Activated CD4-positive, alpha-beta T cell treated with anti-CD3 and anti-CD28 coated beads, Interleukin-2, amount 10 ng/mL, durations not matched to agents 24 days and 14 days (primary cell): Measurements from ENCODE around the gene SASH1. TPM values are rescaled to one million over a fixed set of nuclear protein-coding genes. Genes with fewer than 3 reads are reported as not detected.
"Not testable (repeated sequence)": the region's sequence is repeated elsewhere in the genome, so short reads cannot be mapped to it uniquely, and the experiment has no call there.

ENCODE experiments used
- DNase-seq: peaks from one replicate; pipeline ENCODE4 v3.0.0; 2022
- H3K27ac Mint-ChIP-seq: one replicate; pipeline ENCODE4 v1.8.0; 2022; ENCODE audit warnings: mild to moderate bottlenecking, mixed read lengths
- H3K27me3 Mint-ChIP-seq: one replicate; pipeline ENCODE4 v1.8.0; 2022; ENCODE audit warnings: mixed read lengths
- H3K36me3 Mint-ChIP-seq: one replicate; pipeline ENCODE4 v1.8.0; 2022; ENCODE audit warnings: low read depth, mild to moderate bottlenecking, mixed read lengths
- H3K4me1 Mint-ChIP-seq: one replicate; pipeline ENCODE4 v1.8.0; 2021; ENCODE audit warnings: mixed read lengths
- H3K4me3 Mint-ChIP-seq: one replicate; pipeline ENCODE4 v1.8.0; 2022; ENCODE audit warnings: mild to moderate bottlenecking, moderate library complexity, mixed read lengths
- H3K9me3 Mint-ChIP-seq: one replicate; pipeline ENCODE4 v1.8.0; 2021; ENCODE audit warnings: mixed read lengths
- intact Hi-C: fragments of 100-400 bp; cut with micrococcal nuclease; formaldehyde crosslinking; loops from one replicate; pipeline ENCODE4 v1.15.1; 2023
- total RNA-seq: library from RNA; stranded (reverse); gene quantifications from 2 replicates; pipeline ENCODE4 v1.2.3, GENCODE V29; 2022

The SASH1 gene
- total RNA-seq, 1 donor from 2014 or later: 0.44 TPM

DNA sequence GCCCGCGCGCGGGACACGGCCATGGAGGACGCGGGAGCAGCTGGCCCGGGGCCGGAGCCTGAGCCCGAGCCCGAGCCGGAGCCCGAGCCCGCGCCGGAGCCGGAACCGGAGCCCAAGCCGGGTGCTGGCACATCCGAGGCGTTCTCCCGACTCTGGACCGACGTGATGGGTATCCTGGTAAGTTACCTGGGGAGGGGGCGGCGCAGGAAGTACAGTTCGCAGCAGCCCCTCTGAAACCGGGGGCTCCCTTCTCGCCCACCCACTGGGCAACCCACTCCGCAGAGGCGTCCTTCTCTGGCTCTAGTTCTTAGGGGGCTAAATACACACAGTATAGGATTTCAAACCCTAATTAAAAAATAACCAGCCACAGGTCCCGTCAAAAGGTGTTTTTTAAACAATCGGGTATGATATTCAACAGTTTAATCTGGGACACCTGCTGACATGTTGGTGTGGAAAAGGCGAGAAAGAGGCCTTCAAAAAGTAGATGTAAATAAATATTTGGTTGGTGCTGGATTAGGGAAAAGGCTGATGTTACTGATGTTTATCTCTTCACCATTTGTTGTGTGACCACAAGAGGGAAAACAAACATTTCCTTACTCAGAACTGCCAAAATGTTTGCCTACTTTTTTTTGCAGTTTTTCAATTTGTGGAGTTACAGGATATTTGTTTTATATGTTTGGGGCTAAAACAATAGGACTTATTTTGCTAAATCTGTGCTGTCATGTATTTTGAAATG lies 577 bp downstream of the SASH1 start:
- Mint-ChIP-seq H3K27me3 (peaks cover 51% of the 10 kb centered on the region), H3K4me1 (peaks cover 12% of the 10 kb centered on the region), H3K4me3 (peak overlapping the region; percentile 59), H3K9me3 (no peaks in the 10 kb centered on the region), H3K36me3 (peaks cover 2% of the 10 kb centered on the region), H3K27ac (no peak overlapping the region)
- no peak for DNase-seq
- intact Hi-C loops: loop anchor here (10.0 kb wide), 2 partner anchors 122 to 138 kb away; no protein-coding TSS in a partner anchor

DNA sequence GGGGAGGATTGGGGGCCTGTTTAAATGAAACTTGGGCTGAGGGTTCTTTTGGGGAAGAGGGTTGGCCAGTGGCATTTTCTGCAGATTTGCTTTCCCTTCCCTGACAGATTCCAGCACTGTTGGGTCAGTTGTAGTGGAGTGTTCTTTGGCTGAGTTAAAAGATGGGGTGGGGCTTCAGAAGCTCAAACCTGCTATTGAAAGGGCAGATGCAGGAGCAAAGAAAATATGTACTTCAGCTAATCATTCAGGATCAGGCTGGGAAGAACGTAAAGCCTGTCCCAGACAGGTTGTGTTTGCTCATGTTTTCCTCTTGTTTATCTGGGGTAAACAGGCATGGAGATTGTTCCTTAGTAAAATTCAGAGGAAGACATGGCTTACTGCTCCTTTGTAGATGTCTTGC lies 2.5 kb downstream of the SASH1 start:
- Mint-ChIP-seq H3K9me3 (no peaks in the 10 kb centered on the region), H3K27me3 (peaks cover 59% of the 10 kb centered on the region)
- intact Hi-C loops: loop anchor here (10.0 kb wide), 2 partner anchors 120 to 140 kb away; no protein-coding TSS in a partner anchor

GRCh38 chr6:148345578-148345977 lies 2.9 kb downstream of the SASH1 start:
- no peak for DNase-seq
- peaks cover 2% of the 10 kb centered on the region for H3K36me3 Mint-ChIP-seq
- no peak overlapping the region for H3K27ac Mint-ChIP-seq
- intact Hi-C loops: loop anchor here (10.0 kb wide), 2 partner anchors 119 to 141 kb away; no protein-coding TSS in a partner anchor
- no peaks in the 10 kb centered on the region for H3K9me3 Mint-ChIP-seq
- peaks cover 12% of the 10 kb centered on the region for H3K4me1 Mint-ChIP-seq
- no peak overlapping the region for H3K4me3 Mint-ChIP-seq
- peaks cover 59% of the 10 kb centered on the region for H3K27me3 Mint-ChIP-seq

More for the DNA sequence above, 2.5 kb downstream of the SASH1 start:
- Mint-ChIP-seq H3K4me3 (no peak overlapping the region), H3K27ac (no peak overlapping the region), H3K4me1 (peaks cover 12% of the 10 kb centered on the region), H3K36me3 (peaks cover 2% of the 10 kb centered on the region)
- DNase-seq: no peak

DNA sequence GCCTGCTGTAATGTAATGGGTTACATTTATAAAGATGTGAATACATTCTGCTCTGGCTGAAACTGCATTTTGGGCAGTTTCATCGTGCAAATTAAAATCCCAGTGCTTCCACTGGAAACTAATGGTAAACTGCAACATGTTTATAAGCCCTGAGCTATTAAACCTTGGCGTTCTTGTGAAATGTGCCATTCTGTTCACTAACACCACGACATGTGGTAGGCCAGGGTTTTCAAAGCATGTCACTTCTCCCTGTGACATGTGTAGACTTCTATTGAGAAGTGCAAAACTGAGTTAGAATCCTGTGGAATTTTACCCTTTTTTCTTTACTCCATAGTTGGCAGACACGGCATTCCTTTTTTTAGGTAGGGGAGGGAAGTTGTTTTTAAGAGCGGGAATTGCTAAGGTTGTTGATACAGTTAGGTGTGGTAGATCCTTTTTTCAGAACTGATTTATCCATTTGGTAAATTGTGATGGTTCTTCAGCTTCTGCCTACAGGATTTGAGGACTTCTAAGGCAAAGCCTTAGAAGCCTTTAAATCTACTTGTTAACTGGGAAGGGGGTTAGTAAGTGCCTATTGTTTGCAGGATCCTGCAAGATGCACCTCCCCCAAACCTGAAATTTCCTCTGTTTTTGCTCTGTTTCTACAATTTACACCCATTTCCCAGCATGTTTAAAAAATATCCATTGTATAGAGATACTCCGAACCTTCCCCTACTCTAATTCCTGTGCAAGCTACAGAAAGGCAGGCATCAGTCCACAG lies 4.2 kb downstream of the SASH1 start:
- no peak overlapping the region for H3K4me3 Mint-ChIP-seq
- peaks cover 12% of the 10 kb centered on the region for H3K4me1 Mint-ChIP-seq
- H3K9me3 Mint-ChIP-seq: no peaks in the 10 kb centered on the region
- intact Hi-C loops: loop anchor here (10.0 kb wide), 2 partner anchors 118 to 142 kb away; no protein-coding TSS in a partner anchor
- H3K27me3 Mint-ChIP-seq: peaks cover 55% of the 10 kb centered on the region
- H3K36me3 Mint-ChIP-seq: peaks cover 2% of the 10 kb centered on the region
- H3K27ac Mint-ChIP-seq: no peak overlapping the region
- DNase-seq: no peak

GRCh38 chr6:148347441-148348054 lies 4.9 kb downstream of the SASH1 start:
- DNase-seq: no peak
- Mint-ChIP-seq H3K9me3 (no peaks in the 10 kb centered on the region), H3K36me3 (no peaks in the 10 kb centered on the region), H3K4me1 (peaks cover 6% of the 10 kb centered on the region), H3K27me3 (peaks cover 48% of the 10 kb centered on the region), H3K27ac (no peak overlapping the region), H3K4me3 (no peak overlapping the region)
- intact Hi-C loops: loop anchor here (10.0 kb wide), 2 partner anchors 117 to 143 kb away; no protein-coding TSS in a partner anchor

DNA sequence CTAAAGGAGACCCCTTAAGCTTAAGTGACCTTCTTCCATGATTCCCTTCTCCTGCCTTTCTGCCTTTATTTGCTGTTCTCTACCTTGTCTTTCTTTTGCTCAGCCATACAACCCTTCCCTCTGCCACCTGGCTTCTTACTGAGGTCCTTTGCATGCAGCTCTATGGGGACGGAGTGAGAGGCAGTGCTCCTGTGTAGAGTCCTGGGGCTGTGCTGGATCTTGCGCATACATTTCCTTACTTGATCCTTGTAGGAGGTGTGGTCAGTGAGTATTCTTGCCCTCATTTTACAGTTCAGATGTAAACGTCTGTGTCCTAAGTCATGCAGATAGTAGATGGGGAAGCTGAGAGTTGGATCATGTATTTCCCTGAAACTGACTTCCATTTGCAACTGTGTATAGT lies 5.7 kb downstream of the SASH1 start:
- no peak overlapping the region for H3K27ac Mint-ChIP-seq
- H3K27me3 Mint-ChIP-seq: peaks cover 44% of the 10 kb centered on the region
- H3K36me3 Mint-ChIP-seq: no peaks in the 10 kb centered on the region
- peaks cover 2% of the 10 kb centered on the region for H3K4me1 Mint-ChIP-seq
- no peak overlapping the region for H3K4me3 Mint-ChIP-seq
- no peak for DNase-seq
- H3K9me3 Mint-ChIP-seq: no peaks in the 10 kb centered on the region
- intact Hi-C loops: loop anchor here (10.0 kb wide), 2 partner anchors 116 to 144 kb away; no protein-coding TSS in a partner anchor

- no peak for DNase-seq
- Mint-ChIP-seq H3K27me3 (peaks cover 40% of the 10 kb centered on the region), H3K36me3 (no peaks in the 10 kb centered on the region), H3K4me3 (no peak overlapping the region), H3K27ac (no peak overlapping the region), H3K9me3 (no peaks in the 10 kb centered on the region), H3K4me1 (no peaks in the 10 kb centered on the region)
- intact Hi-C loops: loop anchor here (10.0 kb wide), 2 partner anchors 116 to 144 kb away; no protein-coding TSS in a partner anchor
Observed at GRCh38 chr6:148348778-148349177, 6.1 kb downstream of the SASH1 start.

DNA sequence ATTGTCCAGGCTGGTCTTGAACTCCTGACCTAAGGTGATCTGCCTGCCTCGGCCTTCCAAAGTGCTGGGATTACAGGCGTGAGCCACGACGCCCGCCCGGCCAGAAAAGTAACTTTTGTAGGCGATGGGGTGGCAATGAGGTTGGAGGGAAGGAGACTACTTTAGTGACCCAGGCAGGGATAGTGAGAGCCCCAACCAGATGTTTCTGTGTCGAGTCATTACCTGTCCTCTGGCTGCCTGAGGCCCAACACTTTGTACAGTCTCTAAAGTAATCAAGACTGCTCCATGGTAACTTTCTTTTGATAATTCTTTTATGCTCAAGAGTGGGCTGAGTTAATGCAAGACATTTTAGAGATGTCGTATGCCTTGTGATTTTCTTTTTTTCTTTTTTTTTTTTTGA lies 6.8 kb downstream of the SASH1 start:
- H3K27ac Mint-ChIP-seq: no peak overlapping the region
- H3K4me1 Mint-ChIP-seq: no peaks in the 10 kb centered on the region
- peaks cover 34% of the 10 kb centered on the region for H3K27me3 Mint-ChIP-seq
- H3K36me3 Mint-ChIP-seq: no peaks in the 10 kb centered on the region
- H3K4me3 Mint-ChIP-seq: no peak overlapping the region
- no peaks in the 10 kb centered on the region for H3K9me3 Mint-ChIP-seq
- intact Hi-C loops: loop anchor here (10.0 kb wide), 2 partner anchors 115 to 145 kb away; no protein-coding TSS in a partner anchor
- DNase-seq: no peak

- H3K9me3 Mint-ChIP-seq: no peaks in the 10 kb centered on the region
- H3K4me3 Mint-ChIP-seq: no peak overlapping the region
- H3K27ac Mint-ChIP-seq: no peak overlapping the region
- DNase-seq: no peak
- H3K4me1 Mint-ChIP-seq: no peaks in the 10 kb centered on the region
- peaks cover 26% of the 10 kb centered on the region for H3K27me3 Mint-ChIP-seq
- intact Hi-C loops: no loop called here
- no peaks in the 10 kb centered on the region for H3K36me3 Mint-ChIP-seq
Observed at GRCh38 chr6:148351309-148351708, 8.7 kb downstream of the SASH1 start.

DNA sequence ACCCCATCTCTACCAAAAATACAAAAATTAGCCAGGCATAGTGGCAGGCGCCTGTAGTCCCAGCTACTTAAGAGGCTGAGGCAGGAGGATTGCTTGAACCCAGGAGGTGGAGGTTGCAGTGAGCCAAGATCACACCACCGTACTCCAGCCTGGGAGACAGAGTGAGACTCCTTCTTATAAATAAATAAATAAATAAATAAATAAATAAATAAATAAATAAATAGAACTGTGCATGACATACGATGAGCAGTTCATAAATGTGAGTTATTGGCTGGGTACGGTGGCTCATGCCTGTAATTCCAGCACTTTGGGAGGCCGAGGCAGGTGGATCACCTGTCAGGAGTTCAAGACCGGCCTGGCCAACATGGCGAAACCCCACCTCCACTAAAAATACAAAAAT lies 9.8 kb downstream of the SASH1 start:
- H3K9me3 Mint-ChIP-seq, DNase-seq, H3K4me3 Mint-ChIP-seq, intact Hi-C loops, H3K4me1 Mint-ChIP-seq, H3K36me3 Mint-ChIP-seq, H3K27ac Mint-ChIP-seq: not testable (repeated sequence)
- H3K27me3 Mint-ChIP-seq: peaks cover 24% of the 10 kb centered on the region

DNA sequence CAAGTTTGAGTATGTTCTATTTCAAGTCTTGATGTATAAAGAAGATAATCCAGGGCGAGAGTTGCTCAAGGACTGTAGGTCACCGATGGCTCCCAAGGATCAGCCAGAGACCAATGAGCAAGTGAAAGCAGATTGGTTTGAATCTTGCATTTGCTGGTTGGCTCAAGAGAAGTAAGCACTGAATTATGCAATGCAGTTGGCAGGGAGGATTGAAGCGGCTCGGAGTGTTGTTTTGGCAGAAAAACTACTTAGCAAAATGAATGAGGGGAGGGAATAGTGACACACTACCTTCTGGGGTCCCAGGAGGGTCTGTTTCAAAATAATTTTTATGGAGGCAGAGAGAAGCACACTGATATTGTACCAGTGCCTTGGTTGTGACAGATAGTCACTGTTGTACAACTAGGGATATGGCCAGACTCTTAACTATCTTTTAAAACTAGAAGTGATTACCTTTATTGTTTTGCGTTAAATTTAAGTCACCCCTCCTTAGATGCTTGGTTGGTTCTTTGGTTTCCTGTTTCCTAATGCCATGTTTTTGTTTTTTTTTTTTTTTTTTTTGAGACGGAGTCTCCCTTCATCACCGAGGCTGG lies 15.7 kb downstream of the SASH1 start:
- Mint-ChIP-seq H3K36me3 (no peaks in the 10 kb centered on the region), H3K4me3 (no peak overlapping the region), H3K9me3 (no peaks in the 10 kb centered on the region), H3K27me3 (peaks cover 19% of the 10 kb centered on the region), H3K4me1 (no peaks in the 10 kb centered on the region), H3K27ac (no peak overlapping the region)
- no peak for DNase-seq
- intact Hi-C loops: no loop called here

- intact Hi-C loops: no loop called here
- Mint-ChIP-seq H3K27ac (no peak overlapping the region), H3K27me3 (peaks cover 20% of the 10 kb centered on the region), H3K9me3 (no peaks in the 10 kb centered on the region), H3K4me3 (no peak overlapping the region), H3K4me1 (peaks cover 4% of the 10 kb centered on the region), H3K36me3 (no peaks in the 10 kb centered on the region)
- no peak for DNase-seq
Observed at GRCh38 chr6:148359228-148359627, 16.6 kb downstream of the SASH1 start.

DNA sequence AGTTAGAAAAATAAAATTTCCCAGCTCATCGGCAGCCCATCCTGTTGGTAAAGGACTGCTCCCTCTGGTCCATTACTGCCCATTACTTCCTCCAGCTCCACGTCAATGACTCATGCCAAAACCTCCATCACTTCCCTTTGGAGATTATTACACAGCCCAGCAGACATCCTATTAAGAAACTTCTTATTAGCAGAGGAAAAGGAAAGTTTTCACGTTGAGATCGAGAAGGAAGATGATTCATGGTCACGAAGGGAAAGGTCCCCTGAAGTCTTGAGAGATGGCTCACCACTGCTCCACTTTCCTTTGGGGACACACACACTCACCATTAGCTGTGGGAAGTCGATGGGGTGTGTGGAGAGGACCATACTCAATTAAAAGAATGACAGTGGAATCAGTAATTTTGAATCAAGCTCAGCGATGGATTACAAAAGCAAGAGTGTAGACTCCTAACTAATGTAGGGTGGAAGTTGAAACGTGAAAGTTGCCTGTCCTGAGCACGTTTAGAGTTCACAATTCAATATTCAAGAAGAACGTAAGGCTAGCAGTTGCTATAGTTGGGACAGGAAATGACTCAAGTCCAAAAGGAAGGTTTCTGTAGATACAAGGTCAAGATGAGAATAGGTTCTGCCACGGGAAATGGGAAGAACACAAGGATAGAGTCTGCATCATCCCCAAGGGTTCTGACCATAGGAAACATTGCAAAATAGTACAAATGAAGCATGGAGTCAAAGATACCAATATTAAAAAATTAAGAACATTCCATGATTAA lies 21.6 kb downstream of the SASH1 start:
- Mint-ChIP-seq H3K36me3 (peaks cover 1% of the 10 kb centered on the region), H3K9me3 (no peaks in the 10 kb centered on the region), H3K4me3 (no peak overlapping the region), H3K4me1 (peaks cover 16% of the 10 kb centered on the region), H3K27ac (no peak overlapping the region), H3K27me3 (peaks cover 22% of the 10 kb centered on the region)
- DNase-seq: no peak
- intact Hi-C loops: no loop called here
